ENCODE results near the gene KRT7.

KRT7 gene

GRCh38 chr12:52225752-52226151 lies 7.3 kb upstream of the KRT7 start:
- TF ChIP-seq CTCF (IDR thresholded peaks at IDR 0.05; ENCODE audit: insufficient read depth, low read depth, low read length, missing control alignments) = no peak
- no peak for DNase-seq (ENCODE audit: low read depth)
- H3K4me3 ChIP-seq (ENCODE audit: low read depth, low read length) = no peak overlapping the region

- no peak for DNase-seq (ENCODE audit: low read depth)
- H3K4me3 ChIP-seq (ENCODE audit: low read depth, low read length) = no peak overlapping the region
- TF ChIP-seq CTCF (IDR thresholded peaks at IDR 0.05; ENCODE audit: insufficient read depth, low read depth, low read length, missing control alignments) = no peak
These were observed 6.6 kb upstream of the KRT7 start for GRCh38 chr12:52226446-52226845.

DNA sequence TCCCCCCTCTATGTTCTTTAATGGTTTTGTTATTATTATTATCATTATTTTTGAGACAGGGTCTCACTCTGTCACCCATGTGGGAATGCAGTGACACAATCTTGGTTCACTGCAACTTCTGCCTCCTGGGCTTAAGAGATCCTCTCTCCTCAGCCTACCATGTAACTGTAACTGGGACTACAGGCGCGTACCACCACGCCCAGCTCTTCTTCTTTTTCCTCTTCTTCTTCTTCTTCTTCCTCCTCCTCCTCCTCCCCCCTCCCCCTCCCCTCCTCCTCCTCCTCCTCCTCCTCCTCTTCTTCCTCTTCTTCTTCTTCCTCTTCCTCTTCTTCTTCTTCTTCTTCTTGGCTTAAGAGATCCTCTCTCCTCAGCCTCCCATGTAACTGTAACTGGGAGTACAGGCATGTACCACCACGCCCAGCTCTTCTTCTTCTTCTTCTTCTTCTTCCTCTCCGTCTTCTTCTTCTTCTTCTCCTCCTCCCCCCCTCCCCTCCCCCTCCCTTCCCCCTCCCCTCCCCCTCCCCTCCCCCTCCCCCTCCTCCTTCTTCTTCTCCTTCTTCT lies 5.4 kb upstream of the KRT7 start:
- H3K4me3 ChIP-seq (ENCODE audit: low read depth, low read length) = no peak overlapping the region
- TF ChIP-seq CTCF (IDR thresholded peaks at IDR 0.05; ENCODE audit: insufficient read depth, low read depth, low read length, missing control alignments) = no peak
- DNase-seq (ENCODE audit: low read depth) = no peak

GRCh38 chr12:52228366-52228765 lies 4.7 kb upstream of the KRT7 start:
- no peak for TF ChIP-seq CTCF (IDR thresholded peaks at IDR 0.05; ENCODE audit: insufficient read depth, low read depth, low read length, missing control alignments)
- no peak for DNase-seq (ENCODE audit: low read depth)
- H3K4me3 ChIP-seq (ENCODE audit: low read depth, low read length) = no peak overlapping the region

DNA sequence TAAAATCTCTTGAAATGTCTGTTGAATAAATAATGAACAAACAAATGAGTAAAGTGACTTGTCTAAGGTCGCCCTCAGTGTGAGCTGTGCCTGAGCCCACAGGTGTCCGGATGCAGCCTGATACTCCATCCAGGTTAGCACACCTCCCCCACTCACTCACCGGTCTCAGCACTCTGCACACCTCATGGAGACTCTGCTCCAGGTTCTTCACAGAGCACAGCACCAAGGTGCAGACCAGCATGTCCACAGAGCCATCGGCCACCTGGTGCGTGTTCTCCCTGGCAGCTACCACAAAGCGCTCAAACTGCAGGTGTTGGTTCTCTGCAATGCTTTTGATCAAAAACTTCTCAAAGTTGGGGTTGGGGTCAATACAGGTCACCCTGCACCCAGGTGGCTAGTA lies 4.1 kb upstream of the KRT7 start:
- DNase-seq (ENCODE audit: low read depth) = no peak
- TF ChIP-seq CTCF (IDR thresholded peaks at IDR 0.05; ENCODE audit: insufficient read depth, low read depth, low read length, missing control alignments) = no peak

GRCh38 chr12:52229836-52230343 lies 3.2 kb upstream of the KRT7 start:
- no peak for DNase-seq (ENCODE audit: low read depth)
- TF ChIP-seq CTCF (IDR thresholded peaks at IDR 0.05; ENCODE audit: insufficient read depth, low read depth, low read length, missing control alignments) = no peak

More for the DNA sequence above, 4.1 kb upstream of the KRT7 start:
- no peak overlapping the region for H3K4me3 ChIP-seq (ENCODE audit: low read depth, low read length)

More at GRCh38 chr12:52229836-52230343, 3.2 kb upstream of the KRT7 start:
- no peak overlapping the region for H3K4me3 ChIP-seq (ENCODE audit: low read depth, low read length)

All from GM12865 (cell line).